IMR-90 (cell line): ENCODE data around the gene LRPAP1. TPM values are rescaled to one million over a fixed set of nuclear protein-coding genes. Genes with fewer than 3 reads are reported as not detected.

Experiments used
- ATAC-seq: fragments of 200-7000 bp; cut with Tn5 transposase; 2 replicates; pipeline ENCODE4 v1.9.1; 2020; ENCODE audit warnings: low read depth, mild to moderate bottlenecking, moderate library complexity
- BruUV-seq: library from RNA; stranded (reverse); fragments of 400-500 nt; replicated peaks from 2 replicates; lab custom pipeline; 2021; lab: Mats Ljungman, UMichigan
- CTCF ChIA-PET: fragments of 300-600 bp; formaldehyde crosslinking; extraction: SDS; loops from one replicate; lab custom pipeline; 2021; ENCODE audit warnings: antibody characterized with exemption; lab: Yijun Ruan, JAX
- POLR2A ChIA-PET: fragments of 300-600 bp; sonication (Branson Sonifier 250); formaldehyde crosslinking; loops from one replicate; lab custom pipeline; 2022; ENCODE audit warnings: antibody characterized with exemption; ENCODE audit not compliant: unreplicated experiment; lab: Charles Lee
- DNase-seq: peaks from one replicate; pipeline ENCODE4 v3.0.0; 2013
- H2AFZ ChIP-seq: replicated peaks from 2 replicates; pipeline ENCODE3; 2013; ENCODE audit warnings: low read length, mild to moderate bottlenecking; ENCODE audit not compliant: poor library complexity
- H2AK5ac ChIP-seq: 2 replicates; pipeline ENCODE4 v1.6.1; 2013; ENCODE audit warnings: low read depth, low read length, inconsistent platforms
- H2AK9ac ChIP-seq: replicated peaks from 2 replicates; pipeline ENCODE3; 2013; ENCODE audit warnings: mild to moderate bottlenecking, low read depth, low read length, moderate library complexity; ENCODE audit not compliant: poor library complexity
- H2BK120ac ChIP-seq: 2 replicates; pipeline ENCODE4 v1.6.1; 2013; ENCODE audit warnings: low read depth, low read length, inconsistent platforms
- H2BK15ac ChIP-seq: 3 replicates; pipeline ENCODE4 v1.6.1; 2013; ENCODE audit warnings: low read depth, low read length, inconsistent platforms
- H2BK20ac ChIP-seq: 2 replicates; pipeline ENCODE4 v1.6.1; 2013; ENCODE audit warnings: low read depth, mild to moderate bottlenecking, inconsistent platforms, low read length, moderate library complexity
- H2BK5ac ChIP-seq: 2 replicates; pipeline ENCODE4 v1.6.1; 2013; ENCODE audit warnings: mild to moderate bottlenecking, low read depth, low read length, inconsistent platforms; ENCODE audit not compliant: poor library complexity, severe bottlenecking
- H3K14ac ChIP-seq: replicated peaks from 2 replicates; pipeline ENCODE4 v1.6.1; 2013; ENCODE audit warnings: low read depth, low read length, inconsistent platforms
- H3K18ac ChIP-seq: 2 replicates; pipeline ENCODE4 v1.6.1; 2013; ENCODE audit warnings: low read depth, low read length, control low read depth
- H3K23ac ChIP-seq: 2 replicates; pipeline ENCODE4 v1.6.1; 2013; ENCODE audit warnings: low read depth, low read length, inconsistent platforms
- H3K27ac ChIP-seq: 2 replicates; pipeline ENCODE4 v1.5.1; 2013; ENCODE audit warnings: mild to moderate bottlenecking, control low read depth, low read length; ENCODE audit not compliant: insufficient read depth
- H3K27me3 ChIP-seq: 2 replicates; pipeline ENCODE4 v1.6.1; 2013; ENCODE audit warnings: low read length; ENCODE audit not compliant: control insufficient read depth, insufficient read depth
- H3K36me3 ChIP-seq: 2 replicates; pipeline ENCODE4 v1.6.1; 2013; ENCODE audit warnings: low read length, mixed read lengths; ENCODE audit not compliant: control insufficient read depth, insufficient read depth
- H3K4ac ChIP-seq: 2 replicates; pipeline ENCODE4 v1.6.1; 2013; ENCODE audit warnings: low read depth, low read length, inconsistent platforms
- H3K4me1 ChIP-seq: 2 replicates; pipeline ENCODE4 v1.6.1; 2013; ENCODE audit warnings: low read length, mixed read lengths; ENCODE audit not compliant: control insufficient read depth, insufficient read depth
- H3K4me2 ChIP-seq: 2 replicates; pipeline ENCODE4 v1.6.1; 2013; ENCODE audit warnings: low read depth, mild to moderate bottlenecking, control low read depth, low read length, moderate library complexity
- H3K4me3 ChIP-seq: 2 replicates; pipeline ENCODE4 v1.5.1; 2013; ENCODE audit warnings: low read depth, mild to moderate bottlenecking, control low read depth, low read length, moderate library complexity; ENCODE audit not compliant: insufficient read depth
- H3K56ac ChIP-seq: 2 replicates; pipeline ENCODE4 v1.6.1; 2013; ENCODE audit warnings: low read length, inconsistent platforms; ENCODE audit not compliant: insufficient read depth; ENCODE audit errors: extremely low read depth
- H3K79me1 ChIP-seq, 2 experiments: 2 replicates each; pipeline ENCODE4 v1.6.1; 2013; ENCODE audit warnings: low read length in 2 of 2, inconsistent platforms in 1 of 2, low read depth in 1 of 2
- H3K9ac ChIP-seq: 2 replicates; pipeline ENCODE4 v1.6.1; 2013; ENCODE audit warnings: low read depth, low read length, control low read depth
- H3K9me1 ChIP-seq: 2 replicates; pipeline ENCODE4 v1.6.1; 2013; ENCODE audit warnings: low read length, inconsistent platforms; ENCODE audit not compliant: insufficient read depth
- H3K9me3 ChIP-seq: 2 replicates; pipeline ENCODE4 v1.6.1; 2013; ENCODE audit warnings: low read length; ENCODE audit not compliant: control insufficient read depth, insufficient read depth
- H4K20me1 ChIP-seq: 2 replicates; pipeline ENCODE4 v1.6.1; 2013; ENCODE audit warnings: low read length, inconsistent platforms; ENCODE audit not compliant: insufficient read depth
- H4K5ac ChIP-seq: 2 replicates; pipeline ENCODE4 v1.6.1; 2013; ENCODE audit warnings: mild to moderate bottlenecking, low read depth, low read length, control low read depth
- H4K8ac ChIP-seq, 2 experiments: 2 replicates each; pipeline ENCODE4 v1.6.1; 2013; ENCODE audit warnings: low read depth in 2 of 2, low read length in 2 of 2, control low read depth in 1 of 2, inconsistent platforms in 1 of 2
- H4K91ac ChIP-seq: 2 replicates; pipeline ENCODE4 v1.6.1; 2013; ENCODE audit warnings: low read depth, low read length, inconsistent platforms; ENCODE audit not compliant: insufficient read depth
- BHLHE40 ChIP-seq: fragments of 150-350 bp; IDR thresholded peaks from 2 replicates; pipeline ENCODE4 v1.6.1; 2016; ENCODE audit warnings: mild to moderate bottlenecking, low read depth, low read length
- CHD1 ChIP-seq: IDR thresholded peaks from 2 replicates; pipeline ENCODE4 v1.6.1; 2012; ENCODE audit warnings: low read depth, low read length, improper control_type of control experiment
- CTCF ChIP-seq: conservative IDR thresholded peaks from 2 replicates; pipeline ENCODE4 v1.5.1; 2012; ENCODE audit warnings: mild to moderate bottlenecking, low read depth, low read length, improper control_type of control experiment
- ELK1 ChIP-seq: fragments of 150-350 bp; IDR thresholded peaks from 2 replicates; pipeline ENCODE4 v1.6.1; 2016; ENCODE audit warnings: low read depth, mild to moderate bottlenecking, low read length, moderate library complexity, borderline replicate concordance
- FOS ChIP-seq: fragments of 150-350 bp; IDR thresholded peaks from 2 replicates; pipeline ENCODE4 v1.6.1; 2016; ENCODE audit warnings: low read depth, low read length
- MAFK ChIP-seq: IDR thresholded peaks from 2 replicates; pipeline ENCODE4 v1.6.1; 2012; ENCODE audit warnings: low read depth, low read length, improper control_type of control experiment
- MAZ ChIP-seq: IDR thresholded peaks from 2 replicates; pipeline ENCODE4 v1.6.1; 2012; ENCODE audit warnings: low read depth, mild to moderate bottlenecking, low read length, improper control_type of control experiment, moderate library complexity, borderline replicate concordance
- MXI1 ChIP-seq: IDR thresholded peaks from 2 replicates; pipeline ENCODE4 v1.6.1; 2012; ENCODE audit warnings: low read depth, mild to moderate bottlenecking, low read length, moderate library complexity, borderline replicate concordance
- NFE2L2 ChIP-seq: fragments of 150-350 bp; IDR thresholded peaks from 2 replicates; pipeline ENCODE4 v1.6.1; 2016; ENCODE audit warnings: low read depth, mild to moderate bottlenecking, low read length
- POLR2A ChIP-seq: IDR thresholded peaks from 2 replicates; pipeline ENCODE4 v1.6.1; 2012; ENCODE audit warnings: mild to moderate bottlenecking, low read depth, low read length
- RAD21 ChIP-seq: IDR thresholded peaks from 2 replicates; pipeline ENCODE4 v1.6.1; 2012; ENCODE audit warnings: low read length, improper control_type of control experiment
- RCOR1 ChIP-seq: IDR thresholded peaks from 2 replicates; pipeline ENCODE4 v1.6.1; 2012; ENCODE audit warnings: mild to moderate bottlenecking, low read length, improper control_type of control experiment; ENCODE audit not compliant: insufficient replicate concordance
- SMC3 ChIP-seq: fragments of 150-350 bp; IDR thresholded peaks from 2 replicates; pipeline ENCODE4 v1.6.1; 2016; ENCODE audit warnings: low read depth, mild to moderate bottlenecking, antibody characterized with exemption, low read length, moderate library complexity
- whole genome bisulfite sequencing, 2 experiments: methylation state at CpG; one replicate each; pipeline versions ENCODE4 v1.1.5 to v1.1.7; 2013; ENCODE audit warnings: missing lambda C conversion rate in 2 of 2; ENCODE audit not compliant: insufficient read length in 1 of 2; ENCODE audit errors: extremely low coverage in 2 of 2; 5-methylcytosine and 5-hydroxymethylcytosine counted together
- dilution Hi-C: fragments of 300-500 bp; cut with HindIII; formaldehyde crosslinking; loops from one replicate; pipeline ENCODE4 v1.14.3; 2018; ENCODE audit warnings: low sequenced_read_pairs; ENCODE audit not compliant: unreplicated experiment
- in situ Hi-C: fragments of 300-500 bp; cut with MboI; formaldehyde crosslinking; loops from 3 replicates; pipeline ENCODE4 v1.14.3; 2019; ENCODE audit warnings: low sequenced_read_pairs, inconsistent platforms, mixed read lengths
- intact Hi-C: fragments of 100-400 bp; cut with micrococcal nuclease; formaldehyde crosslinking; loops from 2 replicates; pipeline ENCODE4 v1.10.0; 2022
- polyA plus RNA-seq, 3 experiments: library from polyadenylated mRNA; depleted of rRNA; stranded (reverse); fragments of >200 nt; gene quantifications; 2 replicates each; pipeline ENCODE4 v1.2.3, GENCODE V29; 2012; ENCODE audit warnings: low replicate concordance in 1 of 3
- total RNA-seq: library from RNA; depleted of rRNA; stranded (reverse); fragments of >200 nt; gene quantifications from 2 replicates; pipeline ENCODE4 v1.2.3, GENCODE V29; 2012
- TF ChIP-seq, protein P1 (sequence below): fragments of 150-350 bp; IDR thresholded peaks from 2 replicates; pipeline ENCODE4 v1.6.1; 2017; ENCODE audit warnings: mild to moderate bottlenecking, antibody characterized with exemption, low read length, low read depth

LRPAP1 gene
- total and polyA plus RNA-seq, 2 of the 4 experiments (the other 2 are of a cell fraction): 135 to 175 TPM

- dilution Hi-C loops: no loop called here
- POLR2A ChIA-PET: interaction anchor here (0.6 kb wide), 1 partner anchor 95 kb away, joined by 3 read pairs; no protein-coding TSS in a partner anchor
Observed at GRCh38 chr4:3470244-3471097, 61.8 kb downstream of the LRPAP1 start.

More at GRCh38 chr4:3470244-3471097, 61.8 kb downstream of the LRPAP1 start:
- Histone ChIP-seq H2BK15ac (no peak overlapping the region), H3K56ac (no peak overlapping the region), H2BK5ac (no peak overlapping the region), H3K9ac (no peak overlapping the region), H3K23ac (no peak overlapping the region), H3K9me3 (no peaks in the 10 kb centered on the region), H2AK5ac (no peak overlapping the region), H3K4me2 (no peak overlapping the region), H3K4me1 (no peaks in the 10 kb centered on the region), H3K14ac (no peak overlapping the region), H4K8ac (no peak overlapping the region), H3K4ac (no peak overlapping the region), H2AFZ (no peak overlapping the region), H3K36me3 (no peaks in the 10 kb centered on the region), H3K4me3 (no peak overlapping the region), H4K91ac (no peak overlapping the region), H2BK20ac (no peak overlapping the region), H2AK9ac (no peak overlapping the region), H3K27ac (no peak overlapping the region), H2BK120ac (no peak overlapping the region), H3K9me1 (0 out of 2 replicates have a peak, but pooled peaks cover 5% of the 10 kb centered on the region), H3K79me1 (no peaks in the 10 kb centered on the region), H4K20me1 (0 out of 2 replicates have a peak, but pooled peaks cover 8% of the 10 kb centered on the region), H3K27me3 (peaks cover 36% of the 10 kb centered on the region; the same call in 1 of the 2 replicates), H4K5ac (no peak overlapping the region), H3K18ac (no peak overlapping the region)
- DNase-seq: peak; percentile 60
- no TSS peak for BruUV-seq
- CTCF ChIA-PET: interaction anchor here (1.1 kb wide), 1 partner anchor 10 kb away, joined by 9 read pairs; no protein-coding TSS in a partner anchor
- TF ChIP-seq RAD21 (no peak), CTCF (no peak), MAZ (no peak), ELK1 (no peak), RCOR1 (no peak), MXI1 (no peak), FOS (no peak), POLR2A (no peak), NFE2L2 (no peak), SMC3 (no peak), MAFK (no peak), BHLHE40 (peak; percentile 80), CHD1 (no peak)
- TF ChIP-seq, protein P1, sequence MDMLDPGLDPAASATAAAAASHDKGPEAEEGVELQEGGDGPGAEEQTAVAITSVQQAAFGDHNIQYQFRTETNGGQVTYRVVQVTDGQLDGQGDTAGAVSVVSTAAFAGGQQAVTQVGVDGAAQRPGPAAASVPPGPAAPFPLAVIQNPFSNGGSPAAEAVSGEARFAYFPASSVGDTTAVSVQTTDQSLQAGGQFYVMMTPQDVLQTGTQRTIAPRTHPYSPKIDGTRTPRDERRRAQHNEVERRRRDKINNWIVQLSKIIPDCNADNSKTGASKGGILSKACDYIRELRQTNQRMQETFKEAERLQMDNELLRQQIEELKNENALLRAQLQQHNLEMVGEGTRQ: peak; percentile 32; the same call in 1 of the 2 replicates
- in situ Hi-C loops (no loop called here), intact Hi-C loops (no loop called here)
- WGBS, 2 experiments: 50% methylated on average over 11 of the region's 25 CpGs; no CpG with 5 or more reads in 1 of the 2 experiments
- peak; percentile 50; the same call in 1 of the 2 replicates for ATAC-seq
